ENCODE measurements around the gene TXNDC17.

DNA sequence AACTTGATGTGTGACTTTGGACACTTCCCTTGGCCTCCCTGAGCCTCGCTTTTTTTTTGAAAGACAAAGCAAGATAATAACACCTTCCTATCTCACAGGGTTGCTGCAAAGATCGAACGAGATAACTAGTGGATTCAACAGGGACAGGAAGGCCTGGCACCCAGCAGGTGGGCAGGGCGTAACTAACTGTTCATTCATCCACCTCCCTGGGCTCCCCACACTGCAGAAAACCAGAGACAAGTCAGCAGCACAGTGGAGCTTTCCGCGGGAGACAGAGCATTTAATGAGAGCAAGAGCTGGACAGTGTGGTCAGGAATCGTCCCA, 43.6 kb downstream of the TXNDC17 start:
- TF ChIP-seq, protein P1, sequence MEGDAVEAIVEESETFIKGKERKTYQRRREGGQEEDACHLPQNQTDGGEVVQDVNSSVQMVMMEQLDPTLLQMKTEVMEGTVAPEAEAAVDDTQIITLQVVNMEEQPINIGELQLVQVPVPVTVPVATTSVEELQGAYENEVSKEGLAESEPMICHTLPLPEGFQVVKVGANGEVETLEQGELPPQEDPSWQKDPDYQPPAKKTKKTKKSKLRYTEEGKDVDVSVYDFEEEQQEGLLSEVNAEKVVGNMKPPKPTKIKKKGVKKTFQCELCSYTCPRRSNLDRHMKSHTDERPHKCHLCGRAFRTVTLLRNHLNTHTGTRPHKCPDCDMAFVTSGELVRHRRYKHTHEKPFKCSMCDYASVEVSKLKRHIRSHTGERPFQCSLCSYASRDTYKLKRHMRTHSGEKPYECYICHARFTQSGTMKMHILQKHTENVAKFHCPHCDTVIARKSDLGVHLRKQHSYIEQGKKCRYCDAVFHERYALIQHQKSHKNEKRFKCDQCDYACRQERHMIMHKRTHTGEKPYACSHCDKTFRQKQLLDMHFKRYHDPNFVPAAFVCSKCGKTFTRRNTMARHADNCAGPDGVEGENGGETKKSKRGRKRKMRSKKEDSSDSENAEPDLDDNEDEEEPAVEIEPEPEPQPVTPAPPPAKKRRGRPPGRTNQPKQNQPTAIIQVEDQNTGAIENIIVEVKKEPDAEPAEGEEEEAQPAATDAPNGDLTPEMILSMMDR (IDR thresholded peaks at IDR 0.05), result no peak
- TF ChIP-seq ZFX (IDR thresholded peaks at IDR 0.05; ENCODE audit: borderline replicate concordance), result no peak
